ENCODE data around the gene OSGIN1. TPM values are rescaled to one million over a fixed set of nuclear protein-coding genes. Genes with fewer than 3 reads are reported as not detected.

The OSGIN1 gene
- total RNA-seq, 1 donor from 2014 or later = 1.6 TPM

DNA sequence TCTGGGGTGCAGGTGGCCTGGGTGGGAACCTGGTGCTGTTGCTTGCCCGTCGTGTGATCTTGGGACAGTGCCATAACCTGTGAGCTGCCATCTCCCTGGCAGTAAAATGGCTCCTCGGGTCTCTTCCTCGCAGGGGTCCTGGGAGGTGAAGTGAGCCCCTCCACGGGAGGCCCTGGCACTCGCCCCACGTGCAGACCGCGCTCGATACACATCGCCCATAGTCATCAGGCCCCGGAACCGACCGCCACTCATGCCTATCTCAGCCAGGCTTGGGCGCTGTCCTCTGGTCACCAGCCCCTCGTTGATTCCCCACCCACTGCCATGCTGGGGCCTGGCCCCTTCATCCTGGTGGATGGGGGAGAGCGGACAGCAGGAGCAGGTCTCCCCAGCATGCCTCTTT is 21.5 kb upstream of the OSGIN1 start:
- TF ChIP-seq, protein P1, sequence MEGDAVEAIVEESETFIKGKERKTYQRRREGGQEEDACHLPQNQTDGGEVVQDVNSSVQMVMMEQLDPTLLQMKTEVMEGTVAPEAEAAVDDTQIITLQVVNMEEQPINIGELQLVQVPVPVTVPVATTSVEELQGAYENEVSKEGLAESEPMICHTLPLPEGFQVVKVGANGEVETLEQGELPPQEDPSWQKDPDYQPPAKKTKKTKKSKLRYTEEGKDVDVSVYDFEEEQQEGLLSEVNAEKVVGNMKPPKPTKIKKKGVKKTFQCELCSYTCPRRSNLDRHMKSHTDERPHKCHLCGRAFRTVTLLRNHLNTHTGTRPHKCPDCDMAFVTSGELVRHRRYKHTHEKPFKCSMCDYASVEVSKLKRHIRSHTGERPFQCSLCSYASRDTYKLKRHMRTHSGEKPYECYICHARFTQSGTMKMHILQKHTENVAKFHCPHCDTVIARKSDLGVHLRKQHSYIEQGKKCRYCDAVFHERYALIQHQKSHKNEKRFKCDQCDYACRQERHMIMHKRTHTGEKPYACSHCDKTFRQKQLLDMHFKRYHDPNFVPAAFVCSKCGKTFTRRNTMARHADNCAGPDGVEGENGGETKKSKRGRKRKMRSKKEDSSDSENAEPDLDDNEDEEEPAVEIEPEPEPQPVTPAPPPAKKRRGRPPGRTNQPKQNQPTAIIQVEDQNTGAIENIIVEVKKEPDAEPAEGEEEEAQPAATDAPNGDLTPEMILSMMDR (IDR thresholded peaks at IDR 0.05) = no peak
- Mint-ChIP-seq H3K9me3 (no peaks in the 10 kb centered on the region), H3K4me1 (peaks cover 2% of the 10 kb centered on the region), H3K36me3 (ENCODE audit: low read depth) (peaks cover 5% of the 10 kb centered on the region), H3K27me3 (no peaks in the 10 kb centered on the region), H3K27ac (no peak overlapping the region), H3K4me3 (no peak overlapping the region)
- ChIA-PET POLR2A (no interaction called here), CTCF (no interaction called here)
- DNase-seq = no peak
- intact Hi-C loops (cut with micrococcal nuclease) = no loop called here
- no peak for ATAC-seq (ENCODE audit: low read depth)

DNA sequence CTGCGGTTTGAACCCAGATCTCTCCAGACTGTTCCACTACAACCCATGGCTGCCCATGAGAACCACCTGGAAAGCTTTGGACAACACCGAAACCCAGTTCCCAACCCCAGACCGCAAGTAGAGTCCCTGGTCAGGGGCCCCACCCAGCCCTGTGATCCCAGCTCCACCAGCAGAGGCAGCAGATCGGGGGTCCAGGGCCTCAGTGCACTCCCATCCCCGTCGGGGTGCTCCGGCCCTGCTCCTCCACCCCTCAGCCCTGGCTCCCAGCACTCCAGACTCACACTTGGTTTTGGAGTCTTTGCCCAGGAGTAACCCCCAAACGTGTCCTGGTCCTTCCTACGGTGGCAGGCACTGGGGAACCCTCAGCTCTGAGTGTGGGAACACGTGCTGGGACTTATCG is 20.7 kb upstream of the OSGIN1 start:
- intact Hi-C loops (cut with micrococcal nuclease) = no loop called here
- Mint-ChIP-seq H3K4me1 (no peaks in the 10 kb centered on the region), H3K27me3 (no peaks in the 10 kb centered on the region), H3K36me3 (ENCODE audit: low read depth) (peaks cover 5% of the 10 kb centered on the region), H3K4me3 (no peak overlapping the region), H3K9me3 (no peaks in the 10 kb centered on the region), H3K27ac (no peak overlapping the region)
- ATAC-seq (ENCODE audit: low read depth) (no peak), DNase-seq (no peak)
- TF ChIP-seq, protein P1 (IDR thresholded peaks at IDR 0.05) = no peak
- ChIA-PET CTCF (no interaction called here), POLR2A (no interaction called here)

GRCh38 chr16:83932955-83933673 is 19.9 kb upstream of the OSGIN1 start:
- POLR2A ChIA-PET = no interaction called here
- Mint-ChIP-seq H3K4me3 (no peak overlapping the region), H3K4me1 (no peaks in the 10 kb centered on the region), H3K27me3 (no peaks in the 10 kb centered on the region), H3K36me3 (ENCODE audit: low read depth) (peaks cover 5% of the 10 kb centered on the region), H3K27ac (no peak overlapping the region), H3K9me3 (no peaks in the 10 kb centered on the region)
- intact Hi-C loops (cut with micrococcal nuclease) = no loop called here
- CTCF ChIA-PET = no interaction called here
- DNase-seq (no peak), ATAC-seq (ENCODE audit: low read depth) (no peak)
- TF ChIP-seq, protein P1 (IDR thresholded peaks at IDR 0.05) = no peak

DNA sequence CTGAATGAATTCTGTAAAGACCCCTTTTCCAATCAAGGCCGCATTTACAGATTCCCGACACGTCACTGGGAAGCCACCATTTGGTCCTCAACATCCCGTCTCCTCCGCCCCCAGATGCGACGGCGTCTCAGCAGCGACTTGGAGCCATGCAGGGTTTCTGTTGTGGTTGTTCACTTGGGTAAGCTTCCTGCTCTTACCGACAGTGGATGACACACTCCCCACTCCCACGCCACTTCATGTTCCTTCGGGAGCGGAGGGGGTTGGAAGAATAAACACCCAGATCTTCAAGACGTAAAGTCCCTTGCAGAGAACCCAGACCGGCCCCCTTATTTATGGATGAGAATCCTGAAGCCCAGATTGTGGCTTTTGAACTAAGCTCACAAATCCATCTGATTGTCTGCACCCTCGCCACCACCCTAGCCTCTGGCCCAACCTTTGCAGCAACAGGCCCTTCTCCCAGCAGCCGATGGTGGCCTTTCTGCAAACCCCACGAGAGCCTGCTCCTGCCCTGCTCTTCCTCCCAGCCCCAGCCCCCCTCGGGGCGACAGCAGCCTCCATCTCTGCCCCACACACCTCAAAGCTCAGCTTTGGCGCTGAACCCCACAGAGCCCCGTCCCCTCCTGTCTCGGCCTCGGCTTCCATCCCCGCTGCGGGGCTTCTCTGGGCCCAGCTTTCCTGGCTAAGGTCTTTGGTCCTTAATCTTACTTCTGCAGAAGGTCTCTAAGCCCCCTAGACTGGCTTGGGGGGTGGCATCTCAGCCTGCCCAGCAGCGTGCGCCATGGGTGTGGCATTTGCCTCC is 19.0 kb upstream of the OSGIN1 start:
- TF ChIP-seq, protein P1 (IDR thresholded peaks at IDR 0.05) = no peak
- ATAC-seq (ENCODE audit: low read depth) = no peak
- Mint-ChIP-seq H3K27me3 (no peaks in the 10 kb centered on the region), H3K36me3 (ENCODE audit: low read depth) (peaks cover under 1% of the 10 kb centered on the region), H3K4me3 (no peak overlapping the region), H3K9me3 (no peaks in the 10 kb centered on the region), H3K27ac (no peak overlapping the region), H3K4me1 (no peaks in the 10 kb centered on the region)
- ChIA-PET CTCF (no interaction called here), POLR2A (no interaction called here)
- intact Hi-C loops (cut with micrococcal nuclease) = no loop called here
- DNase-seq = no peak

DNA sequence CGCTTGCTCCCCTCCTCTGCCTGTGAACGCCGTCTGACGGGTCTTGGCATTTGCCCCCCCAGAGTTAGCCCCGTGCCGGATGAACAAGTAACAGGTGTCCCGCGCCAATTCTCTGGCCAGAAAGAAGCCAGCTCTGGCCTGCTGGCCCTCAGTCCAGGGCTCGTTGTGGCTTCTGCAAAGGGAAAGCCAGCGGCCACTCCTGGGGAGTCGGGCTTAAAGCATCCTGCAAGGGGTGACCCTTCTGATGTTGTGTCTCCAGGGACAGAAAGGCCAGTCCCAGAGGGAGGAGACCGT is 18.4 kb upstream of the OSGIN1 start:
- intact Hi-C loops (cut with micrococcal nuclease) = no loop called here
- TF ChIP-seq, protein P1 (IDR thresholded peaks at IDR 0.05) = no peak
- H3K27ac Mint-ChIP-seq = no peak overlapping the region
- H3K27me3 Mint-ChIP-seq = no peaks in the 10 kb centered on the region
- ChIA-PET POLR2A (no interaction called here), CTCF (no interaction called here)
- H3K36me3 Mint-ChIP-seq (ENCODE audit: low read depth) = no peaks in the 10 kb centered on the region
- ATAC-seq (ENCODE audit: low read depth) (no peak), DNase-seq (no peak)
- H3K9me3 Mint-ChIP-seq = no peaks in the 10 kb centered on the region
- no peak overlapping the region for H3K4me3 Mint-ChIP-seq
- peaks cover 4% of the 10 kb centered on the region for H3K4me1 Mint-ChIP-seq
